Thoracic aorta (tissue), 2 donors: Measurements from ENCODE around the gene TAF11. TPM values are rescaled to one million over a fixed set of nuclear protein-coding genes. Genes with fewer than 3 reads are reported as not detected.
"Not testable (repeated sequence)": the region's sequence is repeated elsewhere in the genome, so short reads cannot be mapped to it uniquely, and the experiment has no call there.

Source experiments
- ATAC-seq: fragments of 150-250 bp; one replicate; pipeline ENCODE4 v1.8.0; 2017; ENCODE audit warnings: low read depth; ENCODE audit not compliant: insufficient number of reproducible peaks, low FRiP score
- DNase-seq: peaks from one replicate; pipeline ENCODE4 v3.0.0-alpha.2; 2020; ENCODE audit warnings: low spot score
- H3K27ac ChIP-seq, 2 donors: fragments of 200-600 bp; sonication (generic); 1 replicate in 1 of 2; 2 replicates in 1 of 2; pipeline ENCODE4 v1.5.1; 2016; ENCODE audit warnings: mild to moderate bottlenecking in 2 of 2, moderate library complexity in 2 of 2
- H3K27me3 ChIP-seq: fragments of 200-600 bp; sonication (generic); replicated peaks from 2 replicates; pipeline ENCODE4 v1.6.0; 2016; ENCODE audit warnings: mild to moderate bottlenecking; ENCODE audit not compliant: insufficient read depth
- H3K36me3 ChIP-seq: fragments of 200-600 bp; sonication (generic); one replicate; pipeline ENCODE4 v1.5.1; 2016
- H3K4me1 ChIP-seq, 2 donors: fragments of 200-600 bp; sonication (generic); 1 replicate in 1 of 2; 2 replicates in 1 of 2; pipeline versions ENCODE4 v1.5.1 to v1.6.0; 2016; ENCODE audit warnings: low read depth in 2 of 2, mild to moderate bottlenecking in 1 of 2; ENCODE audit not compliant: control insufficient read depth in 1 of 2
- H3K4me3 ChIP-seq: fragments of 200-600 bp; sonication (generic); 2 replicates; pipeline ENCODE4 v1.5.1; 2016; ENCODE audit warnings: mild to moderate bottlenecking
- H3K9me3 ChIP-seq: fragments of 200-600 bp; sonication (generic); 2 replicates; pipeline ENCODE4 v1.5.1; 2016
- total RNA-seq, 2 donors: library from RNA; depleted of rRNA; stranded (reverse); fragments of >200 nt; gene quantifications; one replicate each; pipeline versions ENCODE4 v1.1.0 to v1.2.3, GENCODE V29; 2016
- TF ChIP-seq, protein P1 (sequence below): fragments of 200-600 bp; sonication (generic); IDR thresholded peaks from one replicate; pipeline ENCODE4 v1.5.1; 2019; ENCODE audit warnings: antibody characterized with exemption

TAF11 gene, protein sequence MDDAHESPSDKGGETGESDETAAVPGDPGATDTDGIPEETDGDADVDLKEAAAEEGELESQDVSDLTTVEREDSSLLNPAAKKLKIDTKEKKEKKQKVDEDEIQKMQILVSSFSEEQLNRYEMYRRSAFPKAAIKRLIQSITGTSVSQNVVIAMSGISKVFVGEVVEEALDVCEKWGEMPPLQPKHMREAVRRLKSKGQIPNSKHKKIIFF
- 10 to 100 TPM; 15.8 to 33.2 TPM for total RNA-seq

DNA sequence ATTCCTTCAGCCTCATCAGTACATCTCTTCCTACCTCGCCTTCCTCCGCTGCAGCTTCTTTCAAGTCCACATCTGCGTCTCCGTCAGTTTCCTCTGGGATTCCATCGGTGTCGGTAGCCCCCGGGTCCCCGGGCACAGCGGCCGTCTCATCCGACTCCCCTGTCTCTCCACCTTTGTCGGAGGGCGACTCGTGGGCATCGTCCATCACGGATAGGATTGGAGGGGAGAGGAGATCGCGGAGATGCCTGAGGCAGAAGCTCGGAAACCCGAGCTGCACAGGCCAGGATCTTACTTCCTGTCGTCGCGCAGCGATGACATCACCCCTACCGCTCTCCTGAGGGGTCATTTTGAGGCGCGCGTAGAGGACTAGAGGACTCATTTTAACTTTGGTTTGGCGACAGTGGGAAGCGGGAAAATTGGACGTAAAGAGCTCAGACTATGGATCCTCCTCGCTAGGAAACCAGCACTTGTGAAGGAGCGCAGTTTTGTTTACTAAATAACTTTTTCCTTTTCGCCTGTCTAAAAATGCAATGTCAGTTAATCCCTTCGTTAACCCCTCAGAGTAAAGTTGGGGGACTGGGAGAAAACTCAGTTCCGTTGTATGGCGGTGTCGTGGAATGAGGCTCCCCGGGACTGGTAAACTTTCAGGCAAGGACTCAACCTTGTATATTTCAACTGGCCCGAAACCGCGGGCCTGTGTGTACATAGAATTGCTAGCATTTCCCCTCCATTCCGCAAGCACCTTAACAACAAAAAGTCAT is at the start of gene TAF11:
Gene TAF11 (minus strand): TSS at position 290 of the 761 bp plus-strand sequence. CDS start 85 bp downstream, at position 205.
- no peaks in the 10 kb centered on the region for H3K27me3 ChIP-seq
- H3K4me1 ChIP-seq = peaks cover 13 to 37% of the 10 kb centered on the region in 2 donors
- peak; percentile 83 for DNase-seq
- H3K27ac ChIP-seq = peak within 1 kb of the TSS; percentile 92 to 98
- peak within 1 kb of the TSS; percentile 95 for H3K4me3 ChIP-seq
- ATAC-seq = peak; percentile 76
- no peaks in the 10 kb centered on the region for H3K9me3 ChIP-seq
- H3K36me3 ChIP-seq = peaks cover 3% of the 10 kb centered on the region
- TF ChIP-seq, protein P1, sequence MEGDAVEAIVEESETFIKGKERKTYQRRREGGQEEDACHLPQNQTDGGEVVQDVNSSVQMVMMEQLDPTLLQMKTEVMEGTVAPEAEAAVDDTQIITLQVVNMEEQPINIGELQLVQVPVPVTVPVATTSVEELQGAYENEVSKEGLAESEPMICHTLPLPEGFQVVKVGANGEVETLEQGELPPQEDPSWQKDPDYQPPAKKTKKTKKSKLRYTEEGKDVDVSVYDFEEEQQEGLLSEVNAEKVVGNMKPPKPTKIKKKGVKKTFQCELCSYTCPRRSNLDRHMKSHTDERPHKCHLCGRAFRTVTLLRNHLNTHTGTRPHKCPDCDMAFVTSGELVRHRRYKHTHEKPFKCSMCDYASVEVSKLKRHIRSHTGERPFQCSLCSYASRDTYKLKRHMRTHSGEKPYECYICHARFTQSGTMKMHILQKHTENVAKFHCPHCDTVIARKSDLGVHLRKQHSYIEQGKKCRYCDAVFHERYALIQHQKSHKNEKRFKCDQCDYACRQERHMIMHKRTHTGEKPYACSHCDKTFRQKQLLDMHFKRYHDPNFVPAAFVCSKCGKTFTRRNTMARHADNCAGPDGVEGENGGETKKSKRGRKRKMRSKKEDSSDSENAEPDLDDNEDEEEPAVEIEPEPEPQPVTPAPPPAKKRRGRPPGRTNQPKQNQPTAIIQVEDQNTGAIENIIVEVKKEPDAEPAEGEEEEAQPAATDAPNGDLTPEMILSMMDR = no peak

DNA sequence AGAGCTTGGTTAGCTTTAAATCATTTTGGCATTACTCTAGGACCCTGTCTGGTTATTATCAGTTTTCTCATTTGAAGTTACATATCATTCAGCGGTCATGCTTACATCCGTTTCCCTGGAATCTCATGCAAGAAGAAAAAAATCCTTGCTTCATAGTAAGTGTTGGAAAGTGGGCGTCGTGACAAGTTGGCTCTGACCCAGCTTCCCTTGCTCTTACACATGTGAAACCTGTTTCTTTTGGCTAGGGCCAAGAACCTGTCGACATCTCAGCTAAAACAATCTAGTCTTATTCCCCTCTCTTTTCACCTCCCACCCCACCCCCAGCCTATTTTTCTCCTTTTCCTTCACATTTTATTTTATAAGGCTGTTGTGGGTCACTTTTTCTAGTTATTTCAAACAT is 46.7 kb upstream of the TAF11 start:
- no peak overlapping the region for H3K27ac ChIP-seq

DNA sequence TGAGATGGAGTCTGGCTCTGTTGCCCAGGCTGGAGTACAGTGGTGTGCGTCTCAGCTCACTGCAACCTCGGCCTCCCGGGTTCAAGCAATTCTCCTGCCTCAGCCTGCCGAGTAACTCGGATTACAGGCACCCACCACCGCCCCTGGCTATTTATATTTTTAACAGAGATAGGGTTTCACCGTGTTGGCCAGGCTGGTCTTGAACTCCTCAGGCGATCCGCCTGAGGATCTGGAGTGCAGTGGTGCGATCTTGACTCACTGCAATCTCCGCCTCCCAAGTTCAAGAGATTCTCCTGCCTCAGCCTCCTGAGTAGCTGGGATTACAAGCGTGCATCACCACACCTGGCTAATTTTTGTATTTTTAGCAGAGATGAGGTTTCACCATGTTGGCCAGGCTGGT is 44.4 kb upstream of the TAF11 start:
- peaks cover 9 to 16% of the 10 kb centered on the region in 2 donors for H3K4me1 ChIP-seq
- H3K27me3 ChIP-seq, DNase-seq, ATAC-seq, H3K27ac ChIP-seq, H3K9me3 ChIP-seq, H3K36me3 ChIP-seq, H3K4me3 ChIP-seq: not testable (repeated sequence)

More for the DNA sequence above, 46.7 kb upstream of the TAF11 start:
- TF ChIP-seq, protein P1 = no peak
- H3K36me3 ChIP-seq = no peaks in the 10 kb centered on the region
- H3K27me3 ChIP-seq = no peaks in the 10 kb centered on the region
- H3K4me1 ChIP-seq = peaks cover 9 to 27% of the 10 kb centered on the region in 2 donors
- H3K4me3 ChIP-seq = no peak overlapping the region
- H3K9me3 ChIP-seq = no peaks in the 10 kb centered on the region
- DNase-seq (peak; percentile 64), ATAC-seq (peak; percentile 56)

DNA sequence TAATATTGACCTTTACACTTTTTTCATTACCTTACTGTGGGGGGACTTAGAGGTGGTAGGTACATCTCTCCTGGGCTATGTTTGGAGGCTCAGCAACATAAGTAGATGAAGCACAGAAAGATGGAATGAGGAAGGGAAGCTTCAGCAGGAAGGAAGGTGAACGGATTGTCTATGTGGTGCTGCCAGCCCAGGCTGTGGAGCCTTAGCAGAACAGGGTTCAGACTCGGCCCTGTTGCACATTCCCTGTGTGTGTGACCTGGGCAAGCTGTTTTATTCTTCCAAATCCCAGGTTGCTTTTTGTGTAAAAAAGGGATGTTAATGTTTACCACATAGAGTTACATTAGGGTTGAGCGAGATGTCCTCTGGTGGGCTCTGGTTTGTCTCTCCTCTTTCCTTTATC is 42.4 kb upstream of the TAF11 start:
- H3K36me3 ChIP-seq = no peaks in the 10 kb centered on the region
- ATAC-seq = no peak
- no peak overlapping the region for H3K27ac ChIP-seq

DNA sequence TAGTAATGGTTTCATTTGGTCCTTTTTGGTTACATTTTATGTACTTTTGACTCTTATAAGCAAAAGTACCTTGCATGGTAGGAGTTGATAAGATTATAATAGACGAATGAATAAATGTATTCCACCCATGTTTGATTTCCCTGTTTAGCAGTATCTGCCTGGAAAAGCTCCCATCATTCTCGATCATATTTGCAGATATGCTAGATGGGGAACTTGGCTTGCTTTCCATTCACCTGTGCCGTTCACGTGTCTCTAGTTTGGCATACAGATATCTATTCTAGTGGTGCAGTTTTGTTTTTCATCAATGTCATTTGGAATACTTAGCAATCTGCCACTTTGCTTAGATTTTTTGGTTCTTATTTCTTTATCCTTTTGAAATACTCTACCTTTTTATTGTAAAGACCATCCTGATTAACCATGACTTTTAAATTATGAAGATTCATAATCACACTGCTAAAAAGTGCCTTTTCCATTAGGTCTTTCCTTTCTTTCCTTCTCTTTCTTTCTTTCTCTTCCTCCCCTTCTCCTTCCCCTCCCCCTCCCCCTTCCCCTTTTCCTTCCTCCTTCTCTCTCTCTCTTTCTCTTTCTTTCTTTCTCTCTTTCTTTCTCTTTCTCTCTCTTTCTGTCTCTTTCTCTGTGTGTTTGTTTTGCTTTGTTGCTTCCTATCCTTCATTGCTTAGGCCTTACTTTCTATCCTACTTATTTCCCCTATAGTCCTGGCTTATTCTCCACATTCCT is 41.6 kb upstream of the TAF11 start:
- peaks cover 4% of the 10 kb centered on the region in 2 donors for H3K4me1 ChIP-seq
- H3K9me3 ChIP-seq = no peaks in the 10 kb centered on the region
- H3K36me3 ChIP-seq = no peaks in the 10 kb centered on the region
- TF ChIP-seq, protein P1 = no peak
- ATAC-seq = no peak
- H3K4me3 ChIP-seq = no peak overlapping the region
- DNase-seq = no peak
- no peak overlapping the region for H3K27ac ChIP-seq
- H3K27me3 ChIP-seq = no peaks in the 10 kb centered on the region

More for the DNA sequence above, 42.4 kb upstream of the TAF11 start:
- no peaks in the 10 kb centered on the region for H3K9me3 ChIP-seq
- H3K27me3 ChIP-seq = no peaks in the 10 kb centered on the region
- TF ChIP-seq, protein P1 = no peak
- no peak overlapping the region for H3K4me3 ChIP-seq
- peaks cover 9 to 12% of the 10 kb centered on the region in 2 donors for H3K4me1 ChIP-seq
- DNase-seq = no peak
